Peyer's patch (tissue), 4 donors: ENCODE measurements around the gene VSTM2L. TPM values are rescaled to one million over a fixed set of nuclear protein-coding genes. Genes with fewer than 3 reads are reported as not detected.
A peak's percentile ranks its signal among the peaks of the same experiment; 100 is the strongest.

Experiments
- DNase-seq, 3 donors: peaks; one replicate each; pipeline ENCODE4 v3.0.0-alpha.2; 2017 to 2019
- H3K27ac ChIP-seq, 4 donors: fragments of 200-600 bp; sonication (generic); one replicate each; pipeline ENCODE4 v1.5.1; 2016 to 2019
- H3K27me3 ChIP-seq, 2 donors: fragments of 200-600 bp; sonication (generic); one replicate each; pipeline ENCODE4 v1.5.1; 2019
- H3K36me3 ChIP-seq, 3 donors: fragments of 200-600 bp; sonication (generic); one replicate each; pipeline ENCODE4 v1.5.1; 2016 to 2019
- H3K4me1 ChIP-seq, 4 donors: fragments of 200-600 bp; sonication (generic); one replicate each; pipeline ENCODE4 v1.5.1; 2016 to 2019
- H3K4me3 ChIP-seq, 4 donors: fragments of 200-600 bp; sonication (generic); 1 replicate in 3 of 4; 2 replicates in 1 of 4; pipeline ENCODE4 v1.5.1; 2016 to 2019; ENCODE audit warnings: mild to moderate bottlenecking in 1 of 4
- H3K9me3 ChIP-seq, 4 donors: fragments of 200-600 bp; sonication (generic); one replicate each; pipeline ENCODE4 v1.5.1; 2016 to 2019; ENCODE audit warnings: mild to moderate bottlenecking in 1 of 4
- POLR2A ChIP-seq, 2 donors: fragments of 450-650 bp; IDR thresholded peaks; one replicate each; pipeline ENCODE4 v1.5.1; 2017; ENCODE audit warnings: antibody characterized with exemption in 2 of 2, mild to moderate bottlenecking in 2 of 2, moderate library complexity in 2 of 2
- total RNA-seq, 4 donors: library from RNA; depleted of rRNA; stranded (reverse); fragments of >200 nt; gene quantifications; one replicate each; pipeline ENCODE4 v1.1.0, GENCODE V29; 2016
- TF ChIP-seq, protein P1 (sequence below), 6 experiments: fragments of 450-650 bp in 4 of 6; fragments of 200-600 bp in 2 of 6; sonication (generic) in 1 of 6; IDR thresholded peaks; one replicate each; pipeline ENCODE4 v1.5.1; 2017 to 2019; ENCODE audit warnings: antibody characterized with exemption in 6 of 6, mild to moderate bottlenecking in 3 of 6, moderate library complexity in 1 of 6

VSTM2L gene
- total RNA-seq, 4 donors from 2014 or later: 0.57 to 3.7 (median 0.80) TPM; not detected in 1

- TF ChIP-seq POLR2A (IDR thresholded peaks at IDR 0.05): no peak
- TF ChIP-seq, protein P1, sequence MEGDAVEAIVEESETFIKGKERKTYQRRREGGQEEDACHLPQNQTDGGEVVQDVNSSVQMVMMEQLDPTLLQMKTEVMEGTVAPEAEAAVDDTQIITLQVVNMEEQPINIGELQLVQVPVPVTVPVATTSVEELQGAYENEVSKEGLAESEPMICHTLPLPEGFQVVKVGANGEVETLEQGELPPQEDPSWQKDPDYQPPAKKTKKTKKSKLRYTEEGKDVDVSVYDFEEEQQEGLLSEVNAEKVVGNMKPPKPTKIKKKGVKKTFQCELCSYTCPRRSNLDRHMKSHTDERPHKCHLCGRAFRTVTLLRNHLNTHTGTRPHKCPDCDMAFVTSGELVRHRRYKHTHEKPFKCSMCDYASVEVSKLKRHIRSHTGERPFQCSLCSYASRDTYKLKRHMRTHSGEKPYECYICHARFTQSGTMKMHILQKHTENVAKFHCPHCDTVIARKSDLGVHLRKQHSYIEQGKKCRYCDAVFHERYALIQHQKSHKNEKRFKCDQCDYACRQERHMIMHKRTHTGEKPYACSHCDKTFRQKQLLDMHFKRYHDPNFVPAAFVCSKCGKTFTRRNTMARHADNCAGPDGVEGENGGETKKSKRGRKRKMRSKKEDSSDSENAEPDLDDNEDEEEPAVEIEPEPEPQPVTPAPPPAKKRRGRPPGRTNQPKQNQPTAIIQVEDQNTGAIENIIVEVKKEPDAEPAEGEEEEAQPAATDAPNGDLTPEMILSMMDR (IDR thresholded peaks at IDR 0.05): no peak
- no peak for DNase-seq
- peaks cover 0 to 6% (median 4%) of the 10 kb centered on the region in 4 donors for H3K4me1 ChIP-seq
- H3K27me3 ChIP-seq: no peaks in the 10 kb centered on the region
- H3K27ac ChIP-seq: peak overlapping the region in 1 of 4 donors; percentile 61
- H3K9me3 ChIP-seq: no peaks in the 10 kb centered on the region
- H3K36me3 ChIP-seq: peaks cover 0 to 24% (median 0%) of the 10 kb centered on the region in 3 donors
- no peak overlapping the region for H3K4me3 ChIP-seq
Observed at GRCh38 chr20:37986044-37986858, 83.3 kb downstream of the VSTM2L start.

- Histone ChIP-seq H3K36me3 (peaks cover 0 to 22% (median 0%) of the 10 kb centered on the region in 3 donors), H3K27ac (peak overlapping the region in 1 of 4 donors; percentile 61), H3K9me3 (no peaks in the 10 kb centered on the region), H3K4me3 (no peak overlapping the region), H3K27me3 (no peaks in the 10 kb centered on the region), H3K4me1 (peaks cover 0 to 7% (median 4%) of the 10 kb centered on the region in 4 donors)
- peak in 1 of 3 donors; percentile 69 for DNase-seq
- TF ChIP-seq POLR2A (IDR thresholded peaks at IDR 0.05): no peak
- TF ChIP-seq, protein P1 (IDR thresholded peaks at IDR 0.05): no peak
Observed at GRCh38 chr20:37986873-37987601, 84.1 kb downstream of the VSTM2L start.

GRCh38 chr20:37987602-37988290 is 84.8 kb downstream of the VSTM2L start:
- Histone ChIP-seq H3K9me3 (no peaks in the 10 kb centered on the region), H3K4me3 (no peak overlapping the region), H3K36me3 (peaks cover 0 to 15% (median 0%) of the 10 kb centered on the region in 3 donors), H3K27me3 (no peaks in the 10 kb centered on the region), H3K27ac (no peak overlapping the region), H3K4me1 (peaks cover 0 to 7% (median 7%) of the 10 kb centered on the region in 4 donors)
- DNase-seq: no peak
- TF ChIP-seq, protein P1 (IDR thresholded peaks at IDR 0.05): no peak
- no peak for TF ChIP-seq POLR2A (IDR thresholded peaks at IDR 0.05)

DNA sequence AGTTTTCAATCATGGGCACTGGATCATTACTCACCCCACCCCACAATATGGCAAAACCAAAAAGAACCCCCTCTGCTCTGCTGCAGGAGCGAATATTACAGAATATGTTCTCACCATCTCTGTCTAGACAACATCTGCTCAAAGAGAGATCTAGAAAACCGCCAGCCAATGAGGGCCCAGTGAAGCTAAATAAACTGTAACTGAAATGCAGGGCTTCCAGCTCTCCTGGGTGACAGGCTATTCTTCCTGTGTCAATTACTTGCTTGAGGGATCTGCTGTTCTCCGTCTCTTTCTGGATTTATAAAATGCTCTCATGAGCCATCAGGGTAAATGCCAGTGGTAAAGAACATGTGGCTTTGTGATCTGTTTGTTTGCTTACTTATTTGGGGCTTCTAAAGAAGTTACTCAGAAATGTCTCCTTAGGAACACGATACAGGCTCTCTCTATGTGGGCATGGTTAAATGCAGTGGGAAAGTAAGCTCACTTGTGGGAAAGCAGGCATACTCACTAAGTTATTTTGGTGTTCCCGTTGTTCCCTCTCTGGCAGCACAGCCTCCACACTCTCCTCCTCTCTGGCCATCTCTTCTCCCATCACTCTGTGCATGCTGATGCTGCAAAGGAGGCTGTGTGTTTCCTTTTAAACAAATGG is 85.5 kb downstream of the VSTM2L start:
- no peak overlapping the region for H3K27ac ChIP-seq
- no peaks in the 10 kb centered on the region for H3K9me3 ChIP-seq
- DNase-seq: no peak
- no peaks in the 10 kb centered on the region for H3K27me3 ChIP-seq
- peaks cover 0 to 7% (median 7%) of the 10 kb centered on the region in 4 donors for H3K4me1 ChIP-seq
- TF ChIP-seq, protein P1 (IDR thresholded peaks at IDR 0.05): no peak
- TF ChIP-seq POLR2A (IDR thresholded peaks at IDR 0.05): no peak
- peaks cover 0 to 8% (median 0%) of the 10 kb centered on the region in 3 donors for H3K36me3 ChIP-seq
- H3K4me3 ChIP-seq: no peak overlapping the region
